Heart left ventricle (tissue), 16 donors: Measurements from ENCODE around the gene BTG4. TPM values are rescaled to one million over a fixed set of nuclear protein-coding genes. Genes with fewer than 3 reads are reported as not detected.

Source experiments
- ATAC-seq, 4 donors: fragments of 200-7000 bp; cut with Tn5 transposase; one replicate each; pipeline ENCODE4 v1.9.1; 2020 to 2022; ENCODE audit warnings: moderate library complexity in 4 of 4, mild to moderate bottlenecking in 3 of 4, moderate number of reproducible peaks in 1 of 4
- DNase-seq, 5 donors: peaks; one replicate each; pipeline ENCODE4 v3.0.0-alpha.2; 2020
- H3K27ac ChIP-seq, 12 donors: fragments of 200-600 bp; sonication (generic) in 4 of 12; one replicate each; pipeline versions ENCODE4 v1.5.0 to v1.8.0; 2016 to 2022; ENCODE audit warnings: mild to moderate bottlenecking in 2 of 12
- H3K27me3 ChIP-seq, 9 donors: fragments of 200-600 bp; sonication (generic) in 2 of 9; one replicate each; pipeline versions ENCODE4 v1.5.1 to v1.8.0; 2016 to 2022; ENCODE audit warnings: mild to moderate bottlenecking in 3 of 9
- H3K36me3 ChIP-seq, 9 donors: fragments of 200-600 bp; sonication (generic) in 2 of 9; one replicate each; pipeline versions ENCODE4 v1.5.0 to v1.8.0; 2018 to 2022; ENCODE audit warnings: mild to moderate bottlenecking in 2 of 9
- H3K4me1 ChIP-seq, 12 donors: fragments of 200-600 bp; sonication (generic) in 4 of 12; one replicate each; pipeline versions ENCODE4 v1.5.0 to v1.8.0; 2016 to 2022; ENCODE audit warnings: mild to moderate bottlenecking in 3 of 12
- H3K4me3 ChIP-seq, 12 donors: fragments of 200-600 bp; sonication (generic) in 4 of 12; one replicate each; pipeline versions ENCODE4 v1.5.0 to v1.8.0; 2017 to 2022; ENCODE audit warnings: mild to moderate bottlenecking in 9 of 12, moderate library complexity in 4 of 12
- H3K9me3 ChIP-seq, 12 donors: fragments of 200-600 bp; sonication (generic) in 4 of 12; one replicate each; pipeline versions ENCODE4 v1.5.0 to v1.8.0; 2016 to 2022; ENCODE audit warnings: mild to moderate bottlenecking in 1 of 12
- CTCF ChIP-seq, 12 donors: fragments of 200-600 bp; sonication (generic) in 4 of 12; IDR thresholded peaks; one replicate each; pipeline versions ENCODE4 v1.5.0 to v1.8.0; 2018 to 2022; ENCODE audit warnings: antibody characterized with exemption in 12 of 12, mild to moderate bottlenecking in 5 of 12
- POLR2A ChIP-seq, 2 donors: fragments of 450-650 bp; IDR thresholded peaks; one replicate each; pipeline ENCODE4 v1.6.1; 2017; ENCODE audit warnings: antibody characterized with exemption in 2 of 2, mild to moderate bottlenecking in 2 of 2, moderate library complexity in 2 of 2
- WGBS, 4 donors: extraction: QIAGEN DNeasy Blood & Tissue Kit in 2 of 4; methylation state at CpG; one replicate each; pipeline versions ENCODE4 v1.1.5 to v1.1.7; 2013 to 2018; 5-methylcytosine and 5-hydroxymethylcytosine counted together
- intact Hi-C, 10 donors: fragments of 100-400 bp; cut with DNase I; formaldehyde crosslinking; loops; one replicate each; pipeline versions ENCODE4 v1.11.1 to v1.14.2; 2022
- polyA plus RNA-seq, 2 donors: library from polyadenylated mRNA; stranded (reverse); fragments of 200-250 nt; gene quantifications; one replicate each; pipeline ENCODE4 v1.2.3, GENCODE V29; 2013
- total RNA-seq, 9 donors: library from RNA; depleted of rRNA in 2 of 9; stranded (reverse); fragments of >200 nt in 2 of 9; fragmentation: NEBNext Ultra II Directional in 3 of 9; extraction: Animal tissue kit (Norgen Biotek cat#: 25700) in 3 of 9; gene quantifications; one replicate each; pipeline versions ENCODE4 v1.1.0 to v1.2.4, GENCODE V29; 2016 to 2023
- donor health status: ischemic (EF 13 %, LVEDD 7.1; RV severe dilation, severe dysfunction).
- donor health status: healthy with polysubstance abuse.
- donor health status: DM: no; HTN: yes; CAD: no.
- donor health status: DM: no; HTN: no; CAD: no.
- donor health status: ischemic (EF 25% LVEDD 6.9; RV normal size, moderate dysfunction).
- donor health status: ischemic (EF 25% LVEDD 5.7; RV mildly dilated, moderate dysfunction).
- donor health status: healthy.
- donor health status: DM: yes; HTN: yes; CAD: no.
- donor health status: ischemic (EF 35%, LVEDD 5.7; RV mildly dilated, moderate dysfunction).
- donor health status: nonischemic (EF 11% LVEDD 7.7; RV severe dilation, severe dysfunction).
- donor health status: DM: yes; HTN: yes; CAD: no.
- donor health status: PGD.
- donor health status: ischemic (EF 29% LVEDD 5.4; RV normal size, mild dysfunction).
- donor health status: nonischemic (EF 23%, LVEDD 6.1; RV moderate dilation, normal function).

Gene BTG4
- total and polyA plus RNA-seq, 11 donors, result not detected

GRCh38 chr11:111526501-111526900 is 14.3 kb upstream of the BTG4 start:
- ATAC-seq (no peak), DNase-seq (no peak)
- intact Hi-C loops, result no loop called here
- TF ChIP-seq CTCF (IDR thresholded peaks at IDR 0.05) (no peak), POLR2A (IDR thresholded peaks at IDR 0.05) (no peak)
- WGBS, 4 donors, result 67 to 74% (median 70%) methylated on average over 1 of the region's 1 CpG
- H3K36me3 ChIP-seq, result no peaks in the 10 kb centered on the region
- H3K4me1 ChIP-seq, result no peaks in the 10 kb centered on the region
- no peak overlapping the region for H3K4me3 ChIP-seq
- H3K27me3 ChIP-seq, result no peaks in the 10 kb centered on the region
- no peaks in the 10 kb centered on the region for H3K9me3 ChIP-seq
- H3K27ac ChIP-seq, result no peak overlapping the region

GRCh38 chr11:111525456-111525855 is 13.3 kb upstream of the BTG4 start:
- Histone ChIP-seq H3K36me3 (no peaks in the 10 kb centered on the region), H3K27ac (no peak overlapping the region), H3K4me1 (no peaks in the 10 kb centered on the region), H3K9me3 (no peaks in the 10 kb centered on the region), H3K4me3 (no peak overlapping the region), H3K27me3 (no peaks in the 10 kb centered on the region)
- intact Hi-C loops, result no loop called here
- ATAC-seq, result no peak
- no peak for DNase-seq
- WGBS, 4 donors, result 96 to 100% (median 98%) methylated on average over 1 of the region's 1 CpG
- TF ChIP-seq CTCF (IDR thresholded peaks at IDR 0.05) (no peak), POLR2A (IDR thresholded peaks at IDR 0.05) (no peak)

- no peak overlapping the region for H3K27ac ChIP-seq
- H3K9me3 ChIP-seq, result no peaks in the 10 kb centered on the region
- H3K36me3 ChIP-seq, result no peaks in the 10 kb centered on the region
- H3K27me3 ChIP-seq, result no peaks in the 10 kb centered on the region
- no peak for TF ChIP-seq CTCF (IDR thresholded peaks at IDR 0.05)
- TF ChIP-seq POLR2A (IDR thresholded peaks at IDR 0.05), result no peak
- H3K4me1 ChIP-seq, result no peaks in the 10 kb centered on the region
- intact Hi-C loops, result no loop called here
- no peak for ATAC-seq
- H3K4me3 ChIP-seq, result no peak overlapping the region
- DNase-seq, result no peak
- 40 to 72% (median 49%) methylated on average over 1 of the region's 1 CpG for WGBS, 4 donors
Observed at GRCh38 chr11:111524056-111524455, 11.9 kb upstream of the BTG4 start.

GRCh38 chr11:111523343-111523742 is 11.2 kb upstream of the BTG4 start:
- DNase-seq, result no peak
- Histone ChIP-seq H3K4me1 (no peaks in the 10 kb centered on the region), H3K36me3 (no peaks in the 10 kb centered on the region), H3K4me3 (no peak overlapping the region), H3K27me3 (no peaks in the 10 kb centered on the region), H3K9me3 (no peaks in the 10 kb centered on the region), H3K27ac (no peak overlapping the region)
- 95 to 99% (median 96%) methylated on average over 2 of the region's 2 CpGs for WGBS, 4 donors
- no peak for ATAC-seq
- intact Hi-C loops, result no loop called here
- TF ChIP-seq CTCF (IDR thresholded peaks at IDR 0.05), result no peak
- TF ChIP-seq POLR2A (IDR thresholded peaks at IDR 0.05), result no peak
